A549 (cell line): ENCODE results near the gene TCEANC2.

Experiments used
- POLR2A ChIP-seq: IDR thresholded peaks from 2 replicates; pipeline ENCODE4 v1.6.1; 2012; ENCODE audit warnings: mild to moderate bottlenecking, low read length
- RNF2 ChIP-seq: fragments of 200-600 bp; sonication (generic); IDR thresholded peaks from 2 replicates; pipeline ENCODE4 v1.6.1; 2016; ENCODE audit warnings: low read depth, mild to moderate bottlenecking, antibody characterized with exemption, moderate library complexity, borderline replicate concordance
- TF ChIP-seq, protein P1 (sequence below): fragments of 450-650 bp; IDR thresholded peaks from 2 replicates; pipeline ENCODE4 v1.6.1; 2014; ENCODE audit warnings: antibody characterized with exemption
- TF ChIP-seq, protein P2 (sequence below): fragments of >200 bp; sonication (Bioruptor Twin); formaldehyde crosslinking; IDR thresholded peaks from 3 replicates; pipeline ENCODE4 v1.5.1; 2016
- TF ChIP-seq, protein P3 (sequence below): fragments of 250-450 bp; sonication (Bioruptor Pico); IDR thresholded peaks from 2 replicates; pipeline ENCODE4 v1.5.0; 2021; ENCODE audit warnings: mild to moderate bottlenecking, moderate library complexity, borderline replicate concordance
- TF ChIP-seq, protein P4 (sequence below): IDR thresholded peaks from 2 replicates; pipeline ENCODE4 v1.6.1; 2012
- TF ChIP-seq, protein P5 (sequence below): fragments of 200-600 bp; sonication (generic); IDR thresholded peaks from 2 replicates; pipeline ENCODE4 v1.6.1; 2016; ENCODE audit warnings: antibody characterized with exemption, mild to moderate bottlenecking, moderate library complexity

DNA sequence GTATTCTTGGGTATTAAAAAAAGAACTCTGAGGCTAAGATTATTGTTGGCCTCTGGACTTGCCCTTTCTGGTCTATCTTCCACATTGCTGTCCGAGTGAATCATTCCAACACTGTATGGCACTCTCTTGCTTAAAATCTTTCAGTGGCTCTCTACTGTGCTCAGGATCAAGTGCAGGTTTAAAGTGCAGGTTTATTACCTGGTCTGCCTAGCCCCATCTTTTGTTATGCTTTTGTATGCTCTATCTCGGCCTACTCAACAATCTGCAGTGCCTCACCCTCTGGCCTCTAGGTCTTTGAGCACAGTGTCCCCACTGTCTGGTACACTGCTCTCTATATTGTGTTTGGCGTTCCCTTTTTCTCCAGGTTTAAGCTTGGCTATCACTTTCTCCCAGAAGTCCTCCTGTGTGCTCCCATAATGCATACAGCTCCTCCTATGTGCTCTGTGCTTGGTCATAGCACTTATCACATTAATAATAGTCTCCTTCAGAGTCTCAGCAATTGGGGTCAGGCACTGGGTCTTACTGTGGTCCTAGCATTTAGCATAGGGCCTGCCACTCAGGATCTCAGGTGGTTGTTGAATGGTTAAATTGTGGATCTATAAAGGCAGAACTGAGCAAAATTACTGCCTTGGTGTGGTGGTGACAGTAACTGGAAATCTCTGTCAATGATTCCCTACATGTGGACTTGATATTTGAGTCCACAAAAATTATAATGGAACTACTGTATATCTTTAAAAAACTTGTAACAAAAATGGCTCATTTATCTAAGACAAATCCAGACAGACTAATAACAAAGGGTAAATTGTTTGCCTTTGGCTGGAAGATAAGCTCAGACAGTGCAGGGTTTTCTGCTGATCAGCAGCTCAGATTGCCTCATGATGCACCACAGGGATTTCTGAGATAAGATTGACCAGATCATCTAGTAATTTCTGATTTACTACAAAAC, 24.8 kb upstream of the TCEANC2 start:
- TF ChIP-seq, protein P1, sequence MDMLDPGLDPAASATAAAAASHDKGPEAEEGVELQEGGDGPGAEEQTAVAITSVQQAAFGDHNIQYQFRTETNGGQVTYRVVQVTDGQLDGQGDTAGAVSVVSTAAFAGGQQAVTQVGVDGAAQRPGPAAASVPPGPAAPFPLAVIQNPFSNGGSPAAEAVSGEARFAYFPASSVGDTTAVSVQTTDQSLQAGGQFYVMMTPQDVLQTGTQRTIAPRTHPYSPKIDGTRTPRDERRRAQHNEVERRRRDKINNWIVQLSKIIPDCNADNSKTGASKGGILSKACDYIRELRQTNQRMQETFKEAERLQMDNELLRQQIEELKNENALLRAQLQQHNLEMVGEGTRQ, result no peak
- TF ChIP-seq, protein P2, sequence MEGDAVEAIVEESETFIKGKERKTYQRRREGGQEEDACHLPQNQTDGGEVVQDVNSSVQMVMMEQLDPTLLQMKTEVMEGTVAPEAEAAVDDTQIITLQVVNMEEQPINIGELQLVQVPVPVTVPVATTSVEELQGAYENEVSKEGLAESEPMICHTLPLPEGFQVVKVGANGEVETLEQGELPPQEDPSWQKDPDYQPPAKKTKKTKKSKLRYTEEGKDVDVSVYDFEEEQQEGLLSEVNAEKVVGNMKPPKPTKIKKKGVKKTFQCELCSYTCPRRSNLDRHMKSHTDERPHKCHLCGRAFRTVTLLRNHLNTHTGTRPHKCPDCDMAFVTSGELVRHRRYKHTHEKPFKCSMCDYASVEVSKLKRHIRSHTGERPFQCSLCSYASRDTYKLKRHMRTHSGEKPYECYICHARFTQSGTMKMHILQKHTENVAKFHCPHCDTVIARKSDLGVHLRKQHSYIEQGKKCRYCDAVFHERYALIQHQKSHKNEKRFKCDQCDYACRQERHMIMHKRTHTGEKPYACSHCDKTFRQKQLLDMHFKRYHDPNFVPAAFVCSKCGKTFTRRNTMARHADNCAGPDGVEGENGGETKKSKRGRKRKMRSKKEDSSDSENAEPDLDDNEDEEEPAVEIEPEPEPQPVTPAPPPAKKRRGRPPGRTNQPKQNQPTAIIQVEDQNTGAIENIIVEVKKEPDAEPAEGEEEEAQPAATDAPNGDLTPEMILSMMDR, result no peak
- TF ChIP-seq, protein P3, sequence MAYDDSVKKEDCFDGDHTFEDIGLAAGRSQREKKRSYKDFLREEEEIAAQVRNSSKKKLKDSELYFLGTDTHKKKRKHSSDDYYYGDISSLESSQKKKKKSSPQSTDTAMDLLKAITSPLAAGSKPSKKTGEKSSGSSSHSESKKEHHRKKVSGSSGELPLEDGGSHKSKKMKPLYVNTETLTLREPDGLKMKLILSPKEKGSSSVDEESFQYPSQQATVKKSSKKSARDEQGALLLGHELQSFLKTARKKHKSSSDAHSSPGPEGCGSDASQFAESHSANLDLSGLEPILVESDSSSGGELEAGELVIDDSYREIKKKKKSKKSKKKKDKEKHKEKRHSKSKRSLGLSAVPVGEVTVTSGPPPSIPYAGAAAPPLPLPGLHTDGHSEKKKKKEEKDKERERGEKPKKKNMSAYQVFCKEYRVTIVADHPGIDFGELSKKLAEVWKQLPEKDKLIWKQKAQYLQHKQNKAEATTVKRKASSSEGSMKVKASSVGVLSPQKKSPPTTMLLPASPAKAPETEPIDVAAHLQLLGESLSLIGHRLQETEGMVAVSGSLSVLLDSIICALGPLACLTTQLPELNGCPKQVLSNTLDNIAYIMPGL (CRISPR knock-in tag), result no peak
- TF ChIP-seq, protein P4, sequence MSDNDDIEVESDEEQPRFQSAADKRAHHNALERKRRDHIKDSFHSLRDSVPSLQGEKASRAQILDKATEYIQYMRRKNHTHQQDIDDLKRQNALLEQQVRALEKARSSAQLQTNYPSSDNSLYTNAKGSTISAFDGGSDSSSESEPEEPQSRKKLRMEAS, result no peak
- no peak for TF ChIP-seq RNF2
- TF ChIP-seq, protein P5, sequence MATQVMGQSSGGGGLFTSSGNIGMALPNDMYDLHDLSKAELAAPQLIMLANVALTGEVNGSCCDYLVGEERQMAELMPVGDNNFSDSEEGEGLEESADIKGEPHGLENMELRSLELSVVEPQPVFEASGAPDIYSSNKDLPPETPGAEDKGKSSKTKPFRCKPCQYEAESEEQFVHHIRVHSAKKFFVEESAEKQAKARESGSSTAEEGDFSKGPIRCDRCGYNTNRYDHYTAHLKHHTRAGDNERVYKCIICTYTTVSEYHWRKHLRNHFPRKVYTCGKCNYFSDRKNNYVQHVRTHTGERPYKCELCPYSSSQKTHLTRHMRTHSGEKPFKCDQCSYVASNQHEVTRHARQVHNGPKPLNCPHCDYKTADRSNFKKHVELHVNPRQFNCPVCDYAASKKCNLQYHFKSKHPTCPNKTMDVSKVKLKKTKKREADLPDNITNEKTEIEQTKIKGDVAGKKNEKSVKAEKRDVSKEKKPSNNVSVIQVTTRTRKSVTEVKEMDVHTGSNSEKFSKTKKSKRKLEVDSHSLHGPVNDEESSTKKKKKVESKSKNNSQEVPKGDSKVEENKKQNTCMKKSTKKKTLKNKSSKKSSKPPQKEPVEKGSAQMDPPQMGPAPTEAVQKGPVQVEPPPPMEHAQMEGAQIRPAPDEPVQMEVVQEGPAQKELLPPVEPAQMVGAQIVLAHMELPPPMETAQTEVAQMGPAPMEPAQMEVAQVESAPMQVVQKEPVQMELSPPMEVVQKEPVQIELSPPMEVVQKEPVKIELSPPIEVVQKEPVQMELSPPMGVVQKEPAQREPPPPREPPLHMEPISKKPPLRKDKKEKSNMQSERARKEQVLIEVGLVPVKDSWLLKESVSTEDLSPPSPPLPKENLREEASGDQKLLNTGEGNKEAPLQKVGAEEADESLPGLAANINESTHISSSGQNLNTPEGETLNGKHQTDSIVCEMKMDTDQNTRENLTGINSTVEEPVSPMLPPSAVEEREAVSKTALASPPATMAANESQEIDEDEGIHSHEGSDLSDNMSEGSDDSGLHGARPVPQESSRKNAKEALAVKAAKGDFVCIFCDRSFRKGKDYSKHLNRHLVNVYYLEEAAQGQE, result no peak
- no peak for TF ChIP-seq POLR2A
